GM23248 (cell line): ENCODE results near the gene MGAT3.

Source experiments
- EZH2 ChIP-seq: fragments of 200-600 bp; sonication (generic); IDR thresholded peaks from 2 replicates; pipeline ENCODE4 v1.6.1; 2018; ENCODE audit warnings: antibody characterized with exemption, mild to moderate bottlenecking; ENCODE audit not compliant: insufficient read depth, poor library complexity, severe bottlenecking
- EZH2phosphoT487 ChIP-seq: fragments of 200-600 bp; sonication (generic); IDR thresholded peaks from 2 replicates; pipeline ENCODE4 v1.6.1; 2018; ENCODE audit warnings: antibody characterized with exemption, moderate library complexity, mild to moderate bottlenecking, low read depth; ENCODE audit not compliant: insufficient read depth

GRCh38 chr22:39526736-39527171 is 69.9 kb downstream of the MGAT3 start:
- no peak for TF ChIP-seq EZH2phosphoT487
- TF ChIP-seq EZH2, result no peak
